ENCODE measurements around the gene PRDM5.
"Not testable (repeated sequence)": the region's sequence is repeated elsewhere in the genome, so short reads cannot be mapped to it uniquely, and the experiment has no call there.

The PRDM5 gene

GRCh38 chr4:120703908-120704307 is 218.6 kb downstream of the PRDM5 start:
- DNase-seq (ENCODE audit: low spot score): no peak

GRCh38 chr4:120699354-120699753 is 223.2 kb downstream of the PRDM5 start:
- no peak for DNase-seq (ENCODE audit: low spot score)

- DNase-seq (ENCODE audit: low spot score): no peak
Measured at GRCh38 chr4:120694973-120695372, 227.6 kb downstream of the PRDM5 start.

DNA sequence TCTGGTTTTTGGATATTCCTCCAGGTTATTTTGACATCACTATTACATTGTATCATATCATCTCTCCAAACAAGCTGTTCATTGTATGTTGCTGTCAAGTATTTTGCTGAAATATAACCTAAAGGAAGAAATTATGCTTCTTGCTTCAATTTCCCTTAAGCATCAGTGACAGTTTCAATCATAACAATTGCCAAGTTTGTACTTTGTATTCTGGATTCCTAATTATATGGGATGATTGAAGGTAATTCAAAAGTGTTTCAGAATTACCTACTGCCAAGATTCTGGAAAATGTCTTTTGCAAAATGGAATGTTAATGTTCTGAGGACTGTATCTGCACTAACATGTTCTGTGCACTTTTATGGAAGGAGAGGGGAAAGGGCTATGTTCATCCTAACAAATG is 228.7 kb downstream of the PRDM5 start:
- DNase-seq (ENCODE audit: low spot score): no peak

GRCh38 chr4:120692964-120693363 is 229.6 kb downstream of the PRDM5 start:
- DNase-seq (ENCODE audit: low spot score): no peak

DNA sequence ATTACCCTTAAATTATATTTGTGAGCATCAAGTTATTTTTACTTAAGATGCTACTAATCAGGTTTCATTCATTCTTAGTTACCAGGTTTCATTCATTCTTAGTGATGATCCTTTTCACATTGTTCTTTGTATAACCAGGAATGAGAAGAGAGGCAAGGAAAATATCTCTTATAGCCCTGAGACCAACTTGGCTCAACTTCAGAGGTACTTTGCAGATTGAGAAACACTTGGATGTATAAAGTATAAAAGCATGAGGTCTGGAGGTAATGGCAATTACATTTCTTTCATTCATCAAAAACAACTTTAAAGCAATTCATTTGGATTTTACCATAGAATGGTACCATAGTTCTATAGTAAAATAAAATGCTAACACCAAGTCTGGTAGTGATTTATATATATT is 231.0 kb downstream of the PRDM5 start:
- DNase-seq (ENCODE audit: low spot score): no peak

GRCh38 chr4:120691106-120691505 is 231.4 kb downstream of the PRDM5 start:
- DNase-seq (ENCODE audit: low spot score): no peak

DNA sequence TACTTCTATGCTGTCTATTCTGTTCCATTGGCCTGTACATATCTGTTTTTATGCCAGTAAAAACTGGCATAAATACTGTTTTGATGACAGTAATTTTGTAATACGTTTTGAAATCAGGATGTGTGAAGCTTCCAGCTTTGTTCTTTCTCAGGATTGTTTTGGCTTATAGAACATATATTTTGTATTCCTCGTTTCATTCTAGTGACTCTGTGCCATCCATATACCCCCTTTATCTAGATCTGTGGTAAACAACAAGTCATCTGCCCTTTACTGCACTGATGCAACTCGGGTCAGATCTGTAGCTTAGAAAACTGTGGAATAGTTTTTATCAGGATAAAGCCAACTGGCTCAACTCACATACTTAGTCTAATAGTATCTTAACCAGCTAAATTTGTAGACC is 233.7 kb downstream of the PRDM5 start:
- no peak for DNase-seq (ENCODE audit: low spot score)

DNA sequence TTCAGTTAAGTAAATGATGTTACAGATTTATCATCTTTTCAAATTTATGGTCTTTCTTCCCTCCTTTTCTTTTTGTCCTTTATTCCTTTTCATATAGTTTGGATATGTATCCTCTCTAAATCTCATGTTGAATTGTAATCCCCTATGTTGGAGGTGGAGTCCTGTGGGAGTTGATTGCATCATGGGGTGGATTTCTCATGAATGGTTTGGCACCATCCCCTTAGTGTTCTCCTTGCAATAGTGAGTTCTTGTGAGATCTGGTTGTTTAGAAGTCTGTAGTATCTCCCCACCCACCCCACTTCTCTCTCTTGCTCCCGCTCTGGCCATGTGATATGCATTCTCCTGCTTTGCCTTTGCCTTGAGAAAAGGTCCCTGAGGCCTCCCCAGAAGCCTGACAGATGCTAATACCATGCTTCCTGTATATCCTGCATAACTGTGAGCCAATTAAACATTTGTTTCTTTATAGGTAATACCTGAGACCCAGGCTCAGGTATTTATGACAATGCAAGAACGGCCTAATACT is 236.7 kb downstream of the PRDM5 start:
- DNase-seq (ENCODE audit: low spot score): no peak

GRCh38 chr4:120683897-120684540 is 238.5 kb downstream of the PRDM5 start:
- no peak for DNase-seq (ENCODE audit: low spot score)

DNA sequence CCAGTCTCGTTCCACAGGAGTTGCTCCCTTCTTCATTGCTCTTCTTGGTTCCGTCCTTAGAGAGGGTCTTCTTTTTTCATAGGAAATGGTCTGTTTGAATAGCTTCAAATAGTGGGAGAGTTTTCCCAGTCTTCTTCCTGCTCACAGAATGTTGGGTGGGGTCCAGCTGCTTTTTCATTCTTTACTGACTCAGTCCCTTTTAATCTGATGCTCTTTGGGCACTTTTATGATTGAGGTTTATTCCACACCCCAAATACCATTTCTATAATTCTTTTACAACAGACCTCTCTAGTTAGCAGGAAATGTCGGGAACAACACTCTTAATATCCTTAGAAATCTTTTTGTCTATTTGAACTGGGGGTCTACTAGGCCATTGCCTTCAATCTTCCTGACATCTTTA is 239.5 kb downstream of the PRDM5 start:
- no peak for DNase-seq (ENCODE audit: low spot score)

DNA sequence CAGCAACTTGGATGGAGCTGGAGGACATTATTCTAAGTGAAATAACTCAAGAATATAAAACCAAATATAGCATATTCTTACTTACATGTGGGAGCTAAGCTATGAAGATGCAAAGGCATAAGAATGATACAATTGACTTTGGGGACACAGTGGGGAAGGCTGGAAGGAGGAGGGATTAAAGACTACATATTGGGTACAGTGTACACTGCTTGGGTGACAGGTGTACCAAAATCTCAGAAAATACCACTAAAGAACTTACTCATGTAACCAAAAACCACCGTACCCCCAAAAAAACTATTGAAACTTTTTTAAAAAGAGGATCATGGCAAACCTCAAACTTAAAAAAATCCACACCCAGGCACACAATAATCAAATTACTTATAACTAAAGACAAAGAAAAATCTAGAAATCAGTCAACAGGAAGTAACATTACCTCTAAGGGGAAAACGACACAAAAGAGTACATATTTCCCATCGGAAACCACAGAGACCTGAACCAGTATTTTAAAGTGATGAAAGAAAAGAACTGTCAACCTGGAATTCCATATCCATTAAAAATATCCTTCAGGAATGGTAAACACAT is 241.8 kb downstream of the PRDM5 start:
- DNase-seq (ENCODE audit: low spot score): no peak

GRCh38 chr4:120673696-120674095 is 248.8 kb downstream of the PRDM5 start:
- no peak for DNase-seq (ENCODE audit: low spot score)

DNA sequence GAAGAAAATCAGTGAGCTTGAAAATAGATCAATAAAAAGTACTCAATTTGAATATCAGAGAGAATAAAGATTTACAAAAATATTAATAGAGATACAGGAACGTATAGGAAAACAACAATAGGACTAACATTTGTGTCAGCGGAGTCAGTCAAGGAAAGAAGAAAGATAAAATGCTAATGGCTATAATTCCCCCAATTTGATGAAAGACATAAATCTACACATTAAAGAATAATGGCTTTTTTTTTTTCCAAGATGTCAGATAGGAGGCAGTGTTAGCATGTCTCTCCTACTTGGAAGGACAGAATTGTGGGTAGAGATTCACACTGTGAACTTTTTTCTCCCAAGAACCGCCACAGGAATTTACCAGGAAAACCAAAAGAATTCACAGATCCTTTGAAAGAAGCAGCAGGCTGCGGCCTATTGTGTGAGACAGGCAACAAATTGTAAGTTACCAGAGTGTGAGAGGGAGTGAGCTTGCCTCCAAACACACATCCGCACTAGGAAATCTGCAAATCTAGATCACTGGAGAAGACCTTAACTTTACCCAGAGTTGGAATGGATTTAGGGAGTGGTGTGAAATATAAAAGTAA is 249.9 kb downstream of the PRDM5 start:
- no peak for DNase-seq (ENCODE audit: low spot score)

DNA sequence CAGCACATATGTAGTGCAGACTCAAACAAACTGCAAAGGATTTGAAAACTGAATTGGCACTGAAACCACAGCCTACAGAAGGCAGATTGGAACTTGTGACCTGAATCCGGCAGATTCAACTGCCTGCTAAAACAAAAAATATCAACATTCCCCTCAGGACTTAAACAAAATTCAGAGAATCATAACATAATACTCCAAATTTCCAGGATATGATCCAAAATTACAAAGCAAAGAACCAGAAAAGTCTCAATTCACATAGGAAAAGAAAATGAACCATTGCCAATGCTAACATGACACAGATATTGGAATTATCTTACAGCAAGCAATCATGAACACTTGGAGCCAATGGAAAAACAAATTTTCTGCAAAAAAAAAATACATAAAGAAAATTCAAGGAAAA is 250.4 kb downstream of the PRDM5 start:
- DNase-seq (ENCODE audit: low spot score): no peak

GRCh38 chr4:120671538-120671937 is 251.0 kb downstream of the PRDM5 start:
- DNase-seq (ENCODE audit: low spot score): no peak

GRCh38 chr4:120667102-120667501 is 255.4 kb downstream of the PRDM5 start:
- no peak for DNase-seq (ENCODE audit: low spot score)

- DNase-seq (ENCODE audit: low spot score): no peak
Measured at GRCh38 chr4:120664851-120665250, 257.7 kb downstream of the PRDM5 start.

- DNase-seq (ENCODE audit: low spot score): no peak
Measured at GRCh38 chr4:120659616-120660170, 262.8 kb downstream of the PRDM5 start.

GRCh38 chr4:120658772-120659171 is 263.8 kb downstream of the PRDM5 start:
- DNase-seq (ENCODE audit: low spot score): no peak

DNA sequence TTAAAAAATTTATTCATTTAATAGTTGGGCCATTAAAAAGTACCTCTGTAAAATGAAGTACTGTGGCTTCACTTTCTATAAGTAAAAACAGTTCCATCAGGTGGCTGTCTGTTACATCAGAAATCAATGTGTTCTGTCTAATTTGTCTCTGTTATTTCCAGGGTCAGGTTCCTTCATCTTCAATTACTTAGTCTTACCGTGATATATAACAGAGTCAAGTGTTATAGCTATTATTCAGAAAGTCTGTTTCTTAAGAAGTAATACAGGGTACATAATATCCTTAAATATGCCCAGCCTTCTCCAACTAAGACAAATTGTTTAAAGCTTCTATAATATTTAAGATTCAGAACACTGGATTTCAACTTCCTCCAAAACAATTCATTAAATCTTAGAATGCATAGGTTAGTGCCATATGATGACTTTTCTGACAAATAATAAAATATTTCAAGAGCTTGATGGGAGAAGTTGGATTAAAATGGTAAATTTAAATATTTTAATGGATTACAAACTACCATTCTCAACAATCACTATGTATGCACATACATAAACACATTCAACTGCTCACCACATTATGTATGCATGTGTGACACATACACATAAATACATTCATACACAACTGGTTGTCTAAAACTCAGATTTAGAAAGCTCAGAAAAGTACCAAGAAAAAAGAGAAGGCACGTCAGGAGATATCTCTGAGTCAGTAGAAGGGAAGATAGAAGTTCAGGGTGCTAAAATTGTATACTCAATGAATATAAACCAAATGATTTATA is 268.5 kb downstream of the PRDM5 start:
- DNase-seq (ENCODE audit: low spot score): no peak

DNA sequence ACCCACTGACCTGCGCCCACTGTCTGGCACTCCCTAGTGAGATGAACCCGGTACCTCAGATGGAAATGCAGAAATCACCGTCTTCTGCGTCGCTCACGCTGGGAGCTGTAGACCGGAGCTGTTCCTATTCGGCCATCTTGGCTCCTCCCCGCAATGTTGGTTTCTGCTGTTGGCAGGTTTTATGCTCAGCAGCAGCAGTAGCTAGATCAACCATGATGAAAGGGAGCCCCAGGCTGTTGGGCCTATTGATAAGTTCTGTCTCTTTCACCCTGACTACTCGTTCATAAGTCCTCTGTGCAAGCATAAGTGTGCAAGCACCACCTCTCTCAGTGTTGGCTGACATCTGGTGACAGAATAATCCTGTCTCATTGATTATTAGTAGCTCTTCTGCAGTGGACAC is 274.2 kb downstream of the PRDM5 start:
- DNase-seq (ENCODE audit: low spot score): not testable (repeated sequence)

Measured in CD4-positive, alpha-beta T cell treated with Interleukin-15 for 4 hours (primary cell).